Naive thymus-derived CD8-positive, alpha-beta T cell (primary cell): ENCODE data around the gene G3BP1. TPM values are rescaled to one million over a fixed set of nuclear protein-coding genes. Genes with fewer than 3 reads are reported as not detected.

Source experiments
- ATAC-seq, 2 donors: fragments of 150-1000 bp; cut with Tn5 transposase in 1 of 2; sonication (Bioruptor Pico), chemical (Tn5 transposase) in 1 of 2; 1 replicate in 1 of 2; 2 replicates in 1 of 2; pipeline ENCODE4 v1.10.0; 2021; ENCODE audit warnings: mild to moderate bottlenecking in 2 of 2, moderate library complexity in 2 of 2
- POLR2A ChIA-PET: fragments of 350-600 bp; sonication (Branson Sonifier 250); formaldehyde crosslinking; loops from one replicate; lab custom pipeline; 2021; ENCODE audit warnings: antibody characterized with exemption; lab: Charles Lee
- DNase-seq, 10 donors: peaks; one replicate each; pipeline versions ENCODE4 v3.0.0 to v3.0.0-alpha.2; 2020 to 2022
- H3K27ac Mint-ChIP-seq, 10 donors: one replicate each; pipeline ENCODE4 v1.8.0; 2020 to 2022; ENCODE audit warnings: mild to moderate bottlenecking in 10 of 10, mixed read lengths in 10 of 10, moderate library complexity in 4 of 10, inconsistent platforms in 1 of 10
- H3K27me3 Mint-ChIP-seq, 5 donors: one replicate each; pipeline ENCODE4 v1.8.0; 2021 to 2022; ENCODE audit warnings: mixed read lengths in 5 of 5
- H3K36me3 Mint-ChIP-seq, 3 donors: one replicate each; pipeline ENCODE4 v1.8.0; 2020 to 2022; ENCODE audit warnings: mixed read lengths in 3 of 3, mild to moderate bottlenecking in 2 of 3, inconsistent platforms in 1 of 3
- H3K4me1 Mint-ChIP-seq, 4 donors: one replicate each; pipeline ENCODE4 v1.8.0; 2021 to 2022; ENCODE audit warnings: mixed read lengths in 4 of 4
- H3K4me3 Mint-ChIP-seq, 10 donors: one replicate each; pipeline ENCODE4 v1.8.0; 2020 to 2022; ENCODE audit warnings: mild to moderate bottlenecking in 10 of 10, mixed read lengths in 10 of 10, moderate library complexity in 6 of 10, inconsistent platforms in 1 of 10
- H3K9me3 Mint-ChIP-seq, 9 donors: one replicate each; pipeline ENCODE4 v1.8.0; 2020 to 2022; ENCODE audit warnings: mixed read lengths in 9 of 9, mild to moderate bottlenecking in 3 of 9, inconsistent platforms in 1 of 9, moderate library complexity in 1 of 9
- polyA plus RNA-seq, 3 donors: library from polyadenylated mRNA; unstranded; fragments of 300-500 nt; fragmentation: Illumina TruSeq; gene quantifications; one replicate each; pipeline ENCODE4 v1.2.3, GENCODE V29; 2021
- total RNA-seq, 8 experiments: library from RNA in 2 of 8; stranded (reverse) in 2 of 8; gene quantifications; one replicate each; pipeline ENCODE4 v1.2.3 and lab custom pipeline; 2021 to 2026

G3BP1 gene
- total and polyA plus RNA-seq, 5 experiments from 2014 or later = 128 to 188 (median 145) TPM

DNA sequence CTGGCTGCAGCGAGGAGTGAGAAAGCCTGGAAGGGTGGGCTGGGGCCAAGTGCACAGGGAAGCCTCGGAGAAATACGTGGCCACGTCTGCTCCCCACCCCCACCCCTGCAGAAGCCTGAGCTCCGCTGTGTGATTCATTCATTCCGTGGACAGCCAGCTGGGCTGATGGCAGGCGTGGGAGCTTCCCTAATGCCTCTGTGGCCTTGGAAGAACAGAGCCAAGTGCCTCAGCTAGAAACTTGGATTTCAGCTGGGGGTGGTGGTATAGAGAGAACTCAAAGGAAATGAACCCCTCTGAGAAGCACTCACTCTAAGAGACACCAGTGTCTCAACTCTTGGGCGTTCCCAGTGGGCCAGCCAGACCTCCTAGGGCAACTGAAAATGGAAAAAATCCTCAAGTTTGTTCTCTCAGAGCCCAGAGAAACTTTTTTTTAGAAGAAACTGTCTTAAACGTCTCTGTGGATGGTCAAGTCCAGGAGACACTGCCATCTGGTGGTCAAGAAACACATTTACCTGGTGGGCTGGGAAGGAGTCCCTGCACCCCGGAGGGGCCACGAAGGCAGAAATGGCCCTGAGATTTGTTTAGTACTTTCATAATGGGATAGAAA, 31.3 kb upstream of the G3BP1 start:
- Mint-ChIP-seq H3K27ac (peak overlapping the region in 4 of 10 donors; percentile 20 to 68 (median 46)), H3K4me1 (peaks cover 7 to 25% (median 17%) of the 10 kb centered on the region in 4 donors), H3K4me3 (no peak overlapping the region), H3K9me3 (no peaks in the 10 kb centered on the region), H3K36me3 (peaks cover 0 to 59% (median 4%) of the 10 kb centered on the region in 3 donors), H3K27me3 (no peaks in the 10 kb centered on the region)
- DNase-seq (peak; percentile 11 to 69 (median 38)), ATAC-seq (peak; percentile 81 to 89)
- POLR2A ChIA-PET = no interaction called here

DNA sequence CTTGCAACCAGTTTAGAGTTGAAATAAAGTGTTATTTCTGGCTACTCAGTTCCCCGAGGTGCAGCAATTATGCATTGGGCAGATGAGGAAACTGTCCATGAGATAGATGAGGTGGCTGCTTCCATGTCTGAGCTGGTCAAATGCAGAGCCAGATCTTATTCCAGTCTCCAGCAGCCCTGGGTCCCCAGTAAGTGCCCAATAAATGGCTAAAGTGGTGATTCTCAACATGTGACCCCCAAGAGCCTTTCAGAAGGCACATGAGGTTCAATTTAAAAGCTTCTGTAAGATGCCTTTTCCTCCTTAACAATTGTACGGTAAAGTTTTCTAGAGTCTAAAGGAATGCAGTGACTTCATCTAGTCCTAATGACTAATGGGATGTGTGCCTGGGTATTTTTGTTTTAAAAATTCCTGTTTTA, 30.8 kb upstream of the G3BP1 start:
- Mint-ChIP-seq H3K27me3 (no peaks in the 10 kb centered on the region), H3K27ac (peak overlapping the region in 3 of 10 donors; percentile 20 to 61 (median 30)), H3K36me3 (peaks cover 0 to 57% (median 4%) of the 10 kb centered on the region in 3 donors), H3K9me3 (no peaks in the 10 kb centered on the region), H3K4me1 (peaks cover 12 to 30% (median 22%) of the 10 kb centered on the region in 4 donors), H3K4me3 (no peak overlapping the region)
- ATAC-seq (no peak), DNase-seq (no peak)
- POLR2A ChIA-PET = interaction anchor here (0.6 kb wide), 1 partner anchor 30 kb away, joined by 3 read pairs; no protein-coding TSS in a partner anchor

DNA sequence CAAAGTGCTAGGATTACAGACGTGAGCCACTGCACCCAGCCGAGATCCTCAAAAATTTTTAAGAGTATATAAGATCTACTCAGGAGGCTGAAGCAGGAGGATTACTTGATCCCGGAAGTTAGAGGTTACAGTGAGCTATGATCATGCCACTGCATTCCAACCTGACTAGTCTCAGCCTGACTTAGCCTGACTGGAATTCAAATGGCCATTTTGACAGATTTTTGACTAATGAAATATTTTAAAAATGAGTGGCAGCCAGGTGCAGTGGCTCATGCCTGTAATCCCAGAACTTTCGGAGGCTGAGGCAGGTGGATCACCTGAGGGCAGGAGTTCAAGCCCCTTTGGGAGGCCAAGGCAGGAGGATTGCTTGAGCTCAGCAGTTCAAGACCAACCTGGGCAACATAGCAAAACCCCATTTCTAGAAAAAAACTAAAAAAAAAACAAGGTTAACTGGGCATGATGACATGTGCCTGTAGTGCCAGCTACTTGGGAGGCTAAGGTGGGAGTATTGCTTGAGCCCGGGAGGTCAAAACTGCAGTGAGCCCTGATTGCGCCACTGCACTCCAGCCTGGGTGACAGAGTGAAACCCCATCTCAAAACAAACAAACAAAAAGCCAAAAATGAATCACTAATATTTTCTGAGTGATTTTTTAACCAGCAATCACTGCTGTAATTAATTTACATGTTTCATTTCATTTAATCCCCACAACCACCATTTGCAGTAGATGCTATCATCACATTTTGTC, 29.9 kb upstream of the G3BP1 start:
- H3K4me1 Mint-ChIP-seq = peaks cover 15 to 39% (median 31%) of the 10 kb centered on the region in 4 donors
- peaks cover 0 to 57% (median 4%) of the 10 kb centered on the region in 3 donors for H3K36me3 Mint-ChIP-seq
- no peaks in the 10 kb centered on the region for H3K27me3 Mint-ChIP-seq
- no peaks in the 10 kb centered on the region for H3K9me3 Mint-ChIP-seq
- POLR2A ChIA-PET = interaction anchor here (0.6 kb wide), 1 partner anchor 29 kb away, joined by 3 read pairs; no protein-coding TSS in a partner anchor
- no peak overlapping the region for H3K4me3 Mint-ChIP-seq
- DNase-seq (no peak), ATAC-seq (no peak)
- no peak overlapping the region for H3K27ac Mint-ChIP-seq

DNA sequence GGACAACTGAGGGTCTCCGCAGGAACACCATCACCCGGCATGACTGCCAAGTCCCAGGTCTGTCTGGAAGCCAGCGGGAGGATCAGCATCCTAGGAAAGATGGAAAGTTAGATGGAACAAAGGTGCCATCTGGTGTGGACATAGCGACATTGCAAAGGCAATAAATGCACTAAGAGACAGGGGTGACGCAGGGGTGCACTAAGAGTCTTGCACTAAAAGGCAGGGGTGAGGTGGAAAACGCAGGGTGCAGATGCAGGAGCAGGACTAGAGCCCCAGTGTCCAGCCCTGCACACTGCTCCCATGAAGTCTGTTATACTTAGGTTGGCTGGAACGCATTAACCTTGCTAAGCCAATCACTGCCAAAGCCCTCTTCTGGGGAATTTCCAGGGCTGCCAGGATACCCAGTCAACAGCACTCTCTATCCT, 28.9 kb upstream of the G3BP1 start:
- Mint-ChIP-seq H3K27ac (peak overlapping the region in 2 of 10 donors; percentile 40 to 53), H3K27me3 (no peaks in the 10 kb centered on the region), H3K9me3 (no peaks in the 10 kb centered on the region), H3K4me1 (peaks cover 15 to 42% (median 34%) of the 10 kb centered on the region in 4 donors), H3K36me3 (peaks cover 0 to 53% (median 4%) of the 10 kb centered on the region in 3 donors), H3K4me3 (no peak overlapping the region)
- DNase-seq (no peak), ATAC-seq (no peak)
- POLR2A ChIA-PET = interaction anchor here (1.2 kb wide), 1 partner anchor 28 kb away, joined by 3 read pairs; the partner anchor contains the start of gene G3BP1

DNA sequence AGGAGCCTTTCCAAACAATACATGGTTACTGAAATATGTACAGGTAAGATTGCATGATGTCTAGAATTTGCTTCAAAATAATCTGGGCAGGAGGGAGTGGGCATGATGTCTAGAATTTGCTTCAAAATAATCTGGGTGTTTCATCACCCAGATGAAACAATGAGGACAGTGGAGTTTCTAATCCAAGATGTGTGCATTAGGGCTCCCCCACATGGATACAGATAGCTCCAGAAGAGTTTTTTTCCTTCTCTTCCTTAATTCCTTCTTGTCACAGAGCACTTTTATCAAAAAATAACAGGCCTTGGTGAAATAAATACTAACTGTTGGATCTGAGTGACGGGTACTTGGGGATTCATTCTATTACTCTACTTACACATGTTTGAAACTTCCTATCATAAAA, 28.2 kb upstream of the G3BP1 start:
- POLR2A ChIA-PET = interaction anchor here (1.2 kb wide), 1 partner anchor 28 kb away, joined by 3 read pairs; the partner anchor contains the start of gene G3BP1
- no peaks in the 10 kb centered on the region for H3K9me3 Mint-ChIP-seq
- ATAC-seq (no peak), DNase-seq (no peak)
- H3K27ac Mint-ChIP-seq = peak overlapping the region in 2 of 10 donors; percentile 8 to 11
- H3K4me1 Mint-ChIP-seq = peaks cover 15 to 42% (median 35%) of the 10 kb centered on the region in 4 donors
- H3K4me3 Mint-ChIP-seq = no peak overlapping the region
- peaks cover 0 to 46% (median 4%) of the 10 kb centered on the region in 3 donors for H3K36me3 Mint-ChIP-seq
- no peaks in the 10 kb centered on the region for H3K27me3 Mint-ChIP-seq

DNA sequence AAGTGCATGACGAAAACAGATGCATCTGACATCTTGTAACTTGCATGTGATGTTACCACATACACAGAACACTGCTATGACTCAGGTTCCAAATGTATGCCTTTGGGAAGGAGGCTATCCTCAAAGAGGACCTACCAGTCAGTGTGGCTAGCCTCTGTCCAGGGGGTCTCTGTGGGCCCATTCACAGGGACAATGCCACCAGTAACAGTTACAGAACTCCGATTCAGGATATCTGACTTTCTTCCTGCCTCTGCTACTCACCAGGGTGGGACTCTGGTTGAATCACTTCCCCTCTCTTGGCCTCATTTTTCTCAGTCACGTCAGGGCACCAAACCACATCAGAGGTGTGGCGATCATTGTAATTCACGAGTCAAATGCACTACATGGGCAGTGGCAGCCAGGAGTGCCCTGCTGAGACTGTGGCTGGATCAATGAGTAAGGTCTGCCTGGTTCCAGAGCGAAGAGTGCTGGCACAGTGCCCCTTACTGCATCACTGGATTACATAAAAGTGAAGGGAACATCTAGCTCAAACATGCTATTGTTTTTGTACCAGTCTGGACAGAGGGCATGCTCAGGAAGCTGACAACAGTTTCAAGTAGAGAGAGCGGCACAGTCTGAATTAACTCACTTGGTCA, 26.6 kb upstream of the G3BP1 start:
- peaks cover 0 to 50% (median 4%) of the 10 kb centered on the region in 3 donors for H3K36me3 Mint-ChIP-seq
- H3K27ac Mint-ChIP-seq = peak overlapping the region in 9 of 10 donors; percentile 13 to 90 (median 85)
- no peaks in the 10 kb centered on the region for H3K27me3 Mint-ChIP-seq
- no peaks in the 10 kb centered on the region for H3K9me3 Mint-ChIP-seq
- ATAC-seq = peak in 1 of 2 donors; percentile 22
- H3K4me3 Mint-ChIP-seq = peak overlapping the region in 4 of 10 donors; percentile 6 to 29 (median 26)
- POLR2A ChIA-PET = interaction anchor here (1.2 kb wide), 1 partner anchor 26 kb away, joined by 4 read pairs; the partner anchor contains the start of gene G3BP1
- peaks cover 13 to 48% (median 33%) of the 10 kb centered on the region in 4 donors for H3K4me1 Mint-ChIP-seq
- peak in 1 of 10 donors; percentile 12 for DNase-seq

DNA sequence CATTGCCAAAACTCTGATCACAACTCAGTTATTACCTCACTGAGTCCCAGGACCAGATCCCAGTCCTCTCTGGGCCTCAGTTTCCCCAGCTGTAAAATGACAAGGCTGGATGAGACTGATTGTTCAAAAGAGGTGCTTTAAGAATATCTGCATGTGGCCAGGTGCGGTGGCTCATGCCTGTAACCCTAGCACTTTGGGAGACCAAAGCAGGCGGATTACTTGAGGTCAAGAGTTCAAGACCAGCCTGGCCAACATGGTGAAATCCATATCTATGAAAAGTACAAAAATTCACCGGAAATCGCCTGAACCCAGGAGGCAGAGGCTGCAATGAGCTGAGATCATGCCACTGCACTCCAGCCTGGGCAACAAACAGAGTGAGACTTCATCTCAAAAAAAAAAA, 21.6 kb upstream of the G3BP1 start:
- peak overlapping the region in 1 of 10 donors; percentile 68 for H3K27ac Mint-ChIP-seq
- H3K27me3 Mint-ChIP-seq = no peaks in the 10 kb centered on the region
- peaks cover 0 to 38% (median 0%) of the 10 kb centered on the region in 3 donors for H3K36me3 Mint-ChIP-seq
- POLR2A ChIA-PET = no interaction called here
- H3K4me1 Mint-ChIP-seq = peaks cover 11 to 51% (median 35%) of the 10 kb centered on the region in 4 donors
- DNase-seq (no peak), ATAC-seq (no peak)
- no peak overlapping the region for H3K4me3 Mint-ChIP-seq
- H3K9me3 Mint-ChIP-seq = no peaks in the 10 kb centered on the region

DNA sequence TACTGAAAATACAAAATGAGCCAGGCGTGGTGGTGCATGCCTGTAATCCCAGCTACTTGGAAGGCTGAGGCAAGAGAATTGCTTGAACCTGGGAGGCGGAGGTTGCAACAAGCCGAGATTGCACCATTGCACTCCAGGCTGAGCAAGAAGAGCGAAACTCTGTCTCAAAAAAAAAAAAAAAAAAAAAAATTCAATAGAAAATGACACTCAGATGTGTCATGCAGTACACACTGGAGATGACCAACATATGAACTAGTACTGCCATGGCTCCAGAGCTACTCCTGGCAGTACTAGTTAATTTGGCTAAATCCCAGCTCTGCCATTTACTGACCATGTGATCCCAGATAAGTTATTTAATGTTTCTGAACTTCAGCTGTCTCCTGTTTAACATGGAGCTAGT, 20.7 kb upstream of the G3BP1 start:
- Mint-ChIP-seq H3K36me3 (peaks cover 0 to 34% (median 0%) of the 10 kb centered on the region in 3 donors), H3K27me3 (no peaks in the 10 kb centered on the region), H3K4me3 (no peak overlapping the region), H3K9me3 (no peaks in the 10 kb centered on the region), H3K4me1 (peaks cover 2 to 51% (median 34%) of the 10 kb centered on the region in 4 donors), H3K27ac (no peak overlapping the region)
- DNase-seq (no peak), ATAC-seq (no peak)
- POLR2A ChIA-PET = no interaction called here

DNA sequence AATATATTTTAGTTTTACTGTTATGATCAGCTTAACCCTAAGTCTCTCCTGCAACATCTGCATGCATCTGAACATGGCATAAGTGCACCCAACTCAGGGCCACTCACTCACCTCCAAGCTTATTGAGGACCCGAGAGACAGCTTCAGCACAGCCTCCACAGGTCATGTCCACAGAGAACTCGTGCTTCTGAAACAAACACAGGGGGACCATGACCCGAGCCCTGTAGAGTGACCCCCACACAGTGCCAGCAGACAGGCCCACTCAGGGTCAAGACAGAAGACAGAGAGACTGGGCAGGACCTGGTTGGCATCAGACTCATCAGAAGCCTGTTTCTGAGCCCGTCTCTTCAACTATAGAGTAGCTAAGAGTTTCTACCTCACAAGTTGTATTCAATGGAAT, 20.2 kb upstream of the G3BP1 start:
- Mint-ChIP-seq H3K27me3 (no peaks in the 10 kb centered on the region), H3K9me3 (no peaks in the 10 kb centered on the region), H3K27ac (peak overlapping the region in 2 of 10 donors; percentile 3 to 43), H3K36me3 (peaks cover 0 to 31% (median 0%) of the 10 kb centered on the region in 3 donors), H3K4me3 (no peak overlapping the region), H3K4me1 (peaks cover 2 to 51% (median 34%) of the 10 kb centered on the region in 4 donors)
- no peak for ATAC-seq
- POLR2A ChIA-PET = interaction anchor here (0.7 kb wide), 1 partner anchor 19 kb away, joined by 3 read pairs; no protein-coding TSS in a partner anchor
- no peak for DNase-seq

DNA sequence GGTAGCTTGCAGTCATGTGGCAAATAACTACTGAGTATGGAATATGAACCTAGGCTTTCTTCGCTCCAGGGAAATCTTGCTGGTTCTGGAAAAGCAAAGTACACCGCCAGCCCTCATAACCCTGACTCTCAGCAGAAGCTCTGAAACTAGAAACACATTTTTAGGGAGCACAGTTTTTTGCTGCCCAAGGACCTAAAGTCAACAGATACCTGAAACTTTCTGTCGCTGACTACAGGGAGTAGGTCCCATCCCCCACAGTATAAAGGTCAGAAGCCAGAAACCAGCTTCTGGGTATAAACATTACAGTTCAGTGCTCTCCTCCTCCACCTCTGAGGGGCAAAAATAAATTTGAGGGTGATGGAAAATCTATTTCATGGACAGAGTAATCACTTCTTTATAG, 16.4 kb upstream of the G3BP1 start:
- POLR2A ChIA-PET = interaction anchor here (0.6 to 9.4 kb wide), 2 partner anchors 15 to 662 kb away, joined by 3 to 152 read pairs; partner anchors contain the start of gene G3BP1
- H3K27ac Mint-ChIP-seq = peak overlapping the region in 2 of 10 donors; percentile 21 to 28

DNA sequence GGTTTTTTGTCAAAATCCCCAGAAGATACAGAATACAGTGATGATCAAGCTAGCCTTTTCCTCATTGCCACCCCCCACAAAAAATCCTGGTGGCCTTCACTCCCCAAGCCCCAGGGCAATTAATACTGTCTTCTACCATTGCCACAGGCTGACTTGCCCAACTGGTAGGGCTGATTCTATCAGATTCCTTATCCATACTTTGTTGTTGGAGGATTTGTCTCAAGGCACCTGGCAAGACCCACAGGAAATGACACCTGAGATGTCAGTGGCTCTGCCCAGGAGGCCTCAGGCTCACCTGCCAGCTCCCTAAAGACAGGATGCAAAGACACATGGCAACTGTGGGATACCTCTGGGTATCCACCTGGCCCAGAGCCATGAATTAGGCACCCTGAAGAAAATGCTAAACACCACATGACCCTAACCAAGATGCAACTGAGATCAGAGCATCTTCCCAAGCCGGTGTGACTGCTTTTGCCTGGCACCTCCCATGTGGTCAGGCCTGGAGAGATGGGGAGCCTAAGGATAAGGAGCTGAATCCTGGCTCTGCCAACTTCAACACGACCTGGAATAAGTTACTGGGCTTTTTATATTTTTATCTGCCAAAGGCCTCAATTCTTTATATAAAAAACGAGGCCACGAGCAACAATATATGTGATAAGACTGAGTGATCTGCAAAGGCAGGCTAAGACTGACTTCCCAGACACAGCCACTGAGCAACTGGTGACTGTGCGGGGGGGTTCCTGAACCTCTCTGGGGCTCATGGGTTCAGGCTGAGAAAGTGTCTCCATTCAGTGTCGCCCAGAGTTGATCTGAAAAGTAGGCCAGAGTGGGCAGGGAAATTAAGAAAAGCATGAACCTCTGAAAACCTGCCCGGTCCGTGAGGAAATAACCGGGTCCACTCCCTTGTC, 14.3 kb upstream of the G3BP1 start:
- peaks cover 0 to 16% (median 0%) of the 10 kb centered on the region in 3 donors for H3K36me3 Mint-ChIP-seq
- H3K27ac Mint-ChIP-seq = peak overlapping the region; percentile 88 to 98 (median 94)
- H3K4me3 Mint-ChIP-seq = peak overlapping the region; percentile 85 to 98 (median 92)
- ATAC-seq (peak; percentile 7 to 28), DNase-seq (peak in 4 of 10 donors; percentile 3 to 19 (median 10))
- no peaks in the 10 kb centered on the region for H3K9me3 Mint-ChIP-seq
- H3K4me1 Mint-ChIP-seq = peaks cover 14 to 49% (median 47%) of the 10 kb centered on the region in 4 donors
- H3K27me3 Mint-ChIP-seq = no peaks in the 10 kb centered on the region
- POLR2A ChIA-PET = interaction anchor here (0.5 to 9.4 kb wide), 7 partner anchors 9 to 146 kb away, joined by 3 to 152 read pairs (median 5); partner anchors contain the start of gene G3BP1

More for the DNA sequence above, 16.4 kb upstream of the G3BP1 start:
- ATAC-seq (no peak), DNase-seq (no peak)
- Mint-ChIP-seq H3K36me3 (peaks cover 0 to 22% (median 0%) of the 10 kb centered on the region in 3 donors), H3K9me3 (no peaks in the 10 kb centered on the region), H3K4me3 (peak overlapping the region in 2 of 10 donors; percentile 7 to 17), H3K4me1 (peaks cover 14 to 61% (median 53%) of the 10 kb centered on the region in 4 donors), H3K27me3 (no peaks in the 10 kb centered on the region)
